NAMALWA (cell line): ENCODE data around the gene TREX2.
"Not testable (repeated sequence)": the region's sequence is repeated elsewhere in the genome, so short reads cannot be mapped to it uniquely, and the experiment has no call there.

ENCODE experiments used
- DNase-seq: peaks from one replicate; pipeline ENCODE4 v3.0.0-alpha.2; 2015; ENCODE audit warnings: low spot score

TREX2 gene

GRCh38 chrX:153408221-153408721 is 37.6 kb downstream of the TREX2 start:
- no peak for DNase-seq

- no peak for DNase-seq
Measured at GRCh38 chrX:153407736-153408135, 38.1 kb downstream of the TREX2 start.

- no peak for DNase-seq
Measured at GRCh38 chrX:153406903-153407302, 39.0 kb downstream of the TREX2 start.

DNA sequence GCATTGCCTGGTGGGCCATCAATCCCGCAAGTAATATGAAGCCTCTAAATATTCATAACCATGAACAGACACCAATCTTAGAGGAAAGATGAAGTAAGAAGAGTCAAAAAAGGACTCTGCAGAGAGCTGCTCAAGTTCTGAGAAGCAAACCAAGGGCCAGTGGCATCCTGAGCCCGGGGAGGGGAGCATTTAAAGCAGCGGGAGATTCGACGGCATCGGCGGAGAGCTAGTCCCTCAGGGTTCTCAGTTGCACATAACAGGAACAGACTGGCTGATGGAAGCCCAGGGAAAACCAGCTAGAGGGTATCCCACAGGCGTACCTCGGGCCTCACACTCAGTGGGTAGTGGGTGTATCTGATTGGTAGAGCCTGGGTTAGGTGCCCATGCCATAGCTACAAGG is 39.8 kb downstream of the TREX2 start:
- no peak for DNase-seq

DNA sequence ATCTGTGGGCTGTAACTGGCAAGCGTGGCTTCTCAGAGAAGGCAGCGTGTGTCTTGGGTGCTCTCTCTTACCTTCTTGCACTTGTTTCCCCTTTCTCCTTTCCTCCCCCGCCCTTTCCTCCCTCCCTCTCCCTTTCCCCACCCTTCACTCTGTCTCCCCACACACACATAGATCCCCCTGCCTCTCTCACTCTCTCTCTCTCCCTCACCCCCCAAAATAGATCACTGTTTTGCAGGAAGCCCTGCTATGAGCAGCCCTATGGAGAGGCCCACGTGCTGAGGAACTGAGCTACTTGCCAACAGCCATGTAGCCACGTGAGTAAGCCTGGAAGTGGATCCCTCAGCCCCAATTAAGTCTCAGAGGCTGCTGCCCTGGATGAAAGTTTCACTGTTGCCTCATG is 40.4 kb downstream of the TREX2 start:
- DNase-seq: no peak

DNA sequence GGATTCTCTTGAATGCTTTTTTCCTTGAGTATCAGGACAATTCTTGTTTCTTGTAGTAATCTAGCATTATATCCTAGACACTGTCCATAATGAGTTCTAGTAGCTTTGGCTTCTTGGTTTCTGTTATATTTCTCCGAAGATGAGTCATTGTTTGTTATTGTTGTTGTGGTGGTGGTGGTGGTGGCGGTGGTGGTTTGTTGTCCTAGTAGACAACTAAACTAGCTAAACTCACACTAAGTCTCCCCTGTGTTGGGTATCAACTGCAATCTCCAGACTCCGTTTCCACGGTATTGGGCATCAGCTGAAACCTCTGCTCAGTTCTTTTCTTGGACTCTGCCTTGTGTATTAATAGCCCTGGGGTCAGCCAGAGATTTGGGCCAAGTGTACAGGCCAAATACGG is 41.5 kb downstream of the TREX2 start:
- DNase-seq: not testable (repeated sequence)

DNA sequence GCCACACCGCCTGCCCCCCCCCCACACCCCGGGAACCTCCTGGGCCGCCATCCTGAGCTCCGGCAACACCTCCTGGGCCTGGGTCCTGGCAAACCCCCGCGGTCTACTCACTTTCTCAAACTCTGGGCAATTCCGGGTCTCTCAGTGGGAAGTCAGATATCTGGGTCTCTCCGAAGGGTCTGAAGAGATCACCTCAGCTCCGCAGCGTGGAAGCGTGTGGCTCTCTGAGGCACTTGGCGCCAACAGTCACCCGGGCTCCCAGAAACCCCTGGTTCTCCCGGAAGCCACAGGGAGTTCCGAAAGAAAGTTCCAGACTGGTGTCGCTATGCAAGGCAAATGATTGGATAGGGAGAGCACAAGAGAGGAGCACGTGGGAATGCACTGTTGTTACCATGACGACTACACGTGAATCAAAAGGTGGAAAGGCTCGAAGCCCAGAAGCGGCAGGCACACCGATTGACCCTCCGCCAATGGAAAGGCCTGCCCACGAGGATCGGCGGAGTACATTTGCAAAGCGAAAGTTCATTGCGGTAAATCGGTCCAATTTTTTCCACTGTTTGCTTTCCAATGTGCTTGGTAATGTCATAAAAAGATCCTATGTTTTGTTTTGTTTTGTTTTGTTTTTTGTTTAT is 44.6 kb downstream of the TREX2 start, which contains the start of gene PNMA6E:
Gene PNMA6E (minus strand): TSS at position 218 of the 632 bp plus-strand sequence. CDS start 2,501 bp downstream, outside the sequence.
- DNase-seq: no peak

- peak; percentile 63 for DNase-seq
Measured at GRCh38 chrX:153400146-153401132, 45.4 kb downstream of the TREX2 start.

DNA sequence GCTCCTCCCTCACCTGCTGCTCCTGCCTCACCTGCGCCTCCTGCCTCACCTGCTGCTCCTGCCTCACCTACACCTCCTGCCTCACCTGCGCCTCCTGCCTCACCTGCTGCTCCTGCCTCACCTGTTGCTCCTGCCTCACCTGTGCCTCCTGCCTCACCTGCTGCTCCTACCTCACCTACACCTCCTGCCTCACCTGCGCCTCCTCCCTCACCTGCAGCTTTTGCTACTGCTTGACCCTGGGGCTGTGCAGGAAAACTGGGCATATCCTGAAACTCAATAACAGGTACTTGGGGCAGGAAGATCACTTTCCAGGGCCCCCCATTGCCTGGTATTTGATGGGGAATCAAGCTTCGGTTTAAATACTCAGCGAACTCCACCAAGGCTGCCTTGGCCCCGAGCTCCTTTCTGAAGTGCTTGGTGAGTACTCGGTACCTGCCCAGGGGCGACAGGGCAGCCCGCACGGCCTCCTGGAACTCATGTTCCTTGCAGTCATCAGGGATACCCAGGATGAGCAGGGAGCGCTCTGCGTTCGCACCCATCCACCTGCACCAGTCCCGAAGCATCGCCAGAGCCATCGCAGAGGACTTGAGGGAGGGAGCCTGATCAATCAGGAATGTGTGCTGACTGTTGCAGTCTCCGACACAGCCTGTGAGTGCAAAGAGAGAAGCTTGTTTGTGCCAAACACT is 47.4 kb downstream of the TREX2 start:
- no peak for DNase-seq

DNA sequence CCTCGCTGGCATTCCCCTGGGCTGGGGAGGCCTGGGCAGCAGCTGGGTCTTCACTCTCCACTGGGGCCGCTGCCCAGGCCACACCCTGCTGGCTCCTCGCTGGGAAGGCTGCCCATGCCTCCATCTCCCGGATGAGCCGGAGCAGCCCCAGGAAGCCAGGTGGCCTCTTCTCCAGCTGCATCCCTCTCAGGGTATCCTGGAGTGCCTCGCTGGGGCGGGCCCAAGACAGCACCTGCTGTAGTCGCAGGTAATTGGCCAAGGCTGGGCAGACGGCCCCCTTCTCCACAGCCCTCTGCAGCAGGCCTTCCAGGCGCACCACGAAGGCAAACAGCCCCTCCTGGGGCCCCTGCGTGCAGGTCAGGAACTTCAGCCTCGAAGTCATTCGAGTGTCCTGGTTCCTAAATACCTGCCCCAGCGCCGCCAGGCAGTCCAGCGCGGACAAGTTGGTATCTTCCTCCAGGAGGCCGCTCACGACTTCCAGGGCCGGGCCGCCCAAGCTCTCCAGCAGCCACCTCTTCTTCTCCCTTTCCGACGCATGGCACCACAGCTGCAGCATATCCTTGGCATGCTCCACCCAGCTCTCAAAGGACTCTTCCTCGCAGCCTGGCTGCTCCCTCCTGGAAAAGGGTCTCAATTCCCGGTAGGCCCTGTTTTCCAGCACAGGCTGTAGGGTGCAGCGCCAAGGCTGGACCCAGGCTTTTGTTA is 48.4 kb downstream of the TREX2 start:
- no peak for DNase-seq

DNA sequence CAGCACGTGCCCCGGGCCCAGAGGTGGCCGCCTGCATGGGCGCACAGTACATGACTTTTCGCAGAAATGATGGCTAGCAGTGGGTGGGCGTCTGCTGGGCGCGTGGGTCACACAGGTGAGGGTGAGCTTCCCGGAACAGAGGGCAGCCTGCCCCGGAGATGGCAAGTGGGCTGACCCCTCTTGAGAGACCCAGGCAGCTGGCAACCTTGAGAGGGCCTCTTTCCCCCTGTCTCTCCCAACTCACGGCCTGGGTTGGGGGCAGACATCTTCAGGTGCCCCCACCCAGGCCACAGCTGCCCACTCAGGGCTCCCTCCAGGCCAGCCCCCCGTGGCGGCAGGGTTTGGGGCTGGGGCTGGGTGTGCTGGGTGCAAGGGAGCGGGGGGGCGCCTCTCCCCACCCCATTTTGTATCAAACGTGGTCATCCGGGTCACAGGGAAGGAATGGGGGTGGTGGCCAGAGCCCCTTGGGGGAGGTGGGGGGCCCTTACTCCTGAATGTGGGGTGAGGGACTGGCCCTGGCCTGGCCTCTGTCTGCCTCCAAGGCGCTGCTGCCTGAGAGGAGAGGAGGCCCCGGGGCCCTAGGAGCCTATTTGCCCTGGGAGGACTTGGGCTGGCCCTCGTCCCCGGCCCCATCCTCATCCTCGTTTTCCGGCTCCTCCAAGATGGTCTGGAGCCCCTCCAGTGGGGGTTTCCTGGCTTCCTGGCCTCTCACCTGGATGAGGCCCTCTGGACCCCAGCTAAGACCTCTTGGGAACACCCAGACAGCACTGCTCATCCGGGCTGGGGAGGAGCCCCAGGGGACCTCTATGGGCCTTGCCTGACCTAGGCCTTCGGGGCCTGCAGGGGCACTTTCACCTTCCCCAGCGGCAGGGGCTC is 49.3 kb downstream of the TREX2 start:
- no peak for DNase-seq

DNA sequence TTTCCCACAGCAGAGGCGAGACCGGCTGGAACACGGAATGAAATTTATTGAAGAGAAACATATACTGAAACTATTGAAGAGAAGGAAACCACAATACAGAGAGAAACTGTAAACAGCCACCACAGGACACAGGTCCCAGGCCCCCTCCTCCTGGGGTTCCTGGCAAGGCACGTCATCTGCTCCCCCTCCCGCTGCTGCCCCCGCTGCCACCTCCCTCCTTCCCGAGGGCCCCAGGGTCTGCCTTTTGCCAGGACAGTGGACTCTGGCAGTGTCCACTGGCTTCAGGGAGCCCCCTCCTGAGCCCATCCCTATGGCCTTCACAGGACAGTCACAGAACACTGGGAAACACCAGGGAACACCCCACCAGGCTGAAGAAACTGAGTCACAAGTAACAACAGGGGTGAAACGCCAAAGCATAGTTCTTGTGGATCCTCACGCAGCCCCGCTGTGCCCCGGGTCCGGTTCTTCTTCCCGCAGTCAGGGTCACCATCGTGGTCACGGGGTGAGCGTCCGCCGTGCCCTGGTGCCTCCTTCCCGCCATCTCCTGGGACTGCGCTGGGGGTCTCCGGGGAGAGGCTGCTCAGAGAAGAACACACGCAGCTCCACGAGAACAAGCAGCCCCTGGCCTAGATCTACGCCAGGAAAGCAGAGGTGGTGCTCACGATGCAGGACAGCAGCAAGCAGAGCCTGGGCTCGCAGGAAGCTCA is 50.1 kb downstream of the TREX2 start:
- no peak for DNase-seq

- no peak for DNase-seq
Measured at GRCh38 chrX:153394612-153395011, 51.2 kb downstream of the TREX2 start.
